Measurements from ENCODE around the gene LEF1.

- TF ChIP-seq POLR2AphosphoS5 (IDR thresholded peaks at IDR 0.05) (no peak), POLR2A (IDR thresholded peaks at IDR 0.05; ENCODE audit: low read depth) (no peak)
Observed at GRCh38 chr4:108199881-108200280, 31.1 kb upstream of the LEF1 start.

All from esophagus muscularis mucosa (tissue), 2 donors.